HL-60 (cell line): Measurements from ENCODE around the gene GSTA5.
"Not testable (repeated sequence)": the region's sequence is repeated elsewhere in the genome, so short reads cannot be mapped to it uniquely, and the experiment has no call there.

ENCODE experiments used
- DNase-seq, 2 experiments: peaks; one replicate each; pipeline ENCODE4 v3.0.0-alpha.2; 2010 to 2020; ENCODE audit warnings: low read depth in 1 of 2, low spot score in 1 of 2
- H3K27ac ChIP-seq: fragments of 250-450 bp; sonication (Bioruptor Pico); replicated peaks from 2 replicates; pipeline ENCODE4 v1.5.1; 2020; ENCODE audit warnings: mild to moderate bottlenecking, moderate library complexity
- H3K27me3 ChIP-seq: fragments of 250-450 bp; sonication (Bioruptor Pico); 2 replicates; pipeline ENCODE4 v1.5.1; 2021; ENCODE audit warnings: mild to moderate bottlenecking, moderate library complexity; ENCODE audit not compliant: insufficient read depth, poor library complexity, severe bottlenecking
- H3K4me3 ChIP-seq: replicated peaks from 2 replicates; pipeline ENCODE4 v1.5.1; 2011; ENCODE audit warnings: mild to moderate bottlenecking, control low read depth, low read length; ENCODE audit not compliant: insufficient read depth
- CTCF ChIP-seq: IDR thresholded peaks from one replicate; pipeline ENCODE4 v1.5.1; 2011; ENCODE audit warnings: low read length, control low read depth, inconsistent platforms; ENCODE audit not compliant: insufficient read depth
- GABPA ChIP-seq: IDR thresholded peaks from 2 replicates; pipeline ENCODE4 v1.6.1; 2012; ENCODE audit warnings: low read depth
- POLR2AphosphoS5 ChIP-seq: IDR thresholded peaks from 2 replicates; pipeline ENCODE4 v1.6.1; 2012; ENCODE audit warnings: low read depth
- REST ChIP-seq: IDR thresholded peaks from 2 replicates; pipeline ENCODE4 v1.6.1; 2012; ENCODE audit warnings: low read depth; ENCODE audit not compliant: insufficient replicate concordance
- SPI1 ChIP-seq: IDR thresholded peaks from 2 replicates; pipeline ENCODE4 v1.6.1; 2012; ENCODE audit warnings: low read depth, mild to moderate bottlenecking, borderline replicate concordance

The GSTA5 gene

GRCh38 chr6:52802806-52803205, 37.8 kb downstream of the GSTA5 start:
- H3K27me3 ChIP-seq = no peaks in the 10 kb centered on the region
- TF ChIP-seq SPI1 = no peak
- no peak for TF ChIP-seq CTCF
- no peak for TF ChIP-seq GABPA
- TF ChIP-seq POLR2AphosphoS5 = no peak
- no peak overlapping the region for H3K27ac ChIP-seq
- no peak overlapping the region for H3K4me3 ChIP-seq
- DNase-seq = no peak

DNA sequence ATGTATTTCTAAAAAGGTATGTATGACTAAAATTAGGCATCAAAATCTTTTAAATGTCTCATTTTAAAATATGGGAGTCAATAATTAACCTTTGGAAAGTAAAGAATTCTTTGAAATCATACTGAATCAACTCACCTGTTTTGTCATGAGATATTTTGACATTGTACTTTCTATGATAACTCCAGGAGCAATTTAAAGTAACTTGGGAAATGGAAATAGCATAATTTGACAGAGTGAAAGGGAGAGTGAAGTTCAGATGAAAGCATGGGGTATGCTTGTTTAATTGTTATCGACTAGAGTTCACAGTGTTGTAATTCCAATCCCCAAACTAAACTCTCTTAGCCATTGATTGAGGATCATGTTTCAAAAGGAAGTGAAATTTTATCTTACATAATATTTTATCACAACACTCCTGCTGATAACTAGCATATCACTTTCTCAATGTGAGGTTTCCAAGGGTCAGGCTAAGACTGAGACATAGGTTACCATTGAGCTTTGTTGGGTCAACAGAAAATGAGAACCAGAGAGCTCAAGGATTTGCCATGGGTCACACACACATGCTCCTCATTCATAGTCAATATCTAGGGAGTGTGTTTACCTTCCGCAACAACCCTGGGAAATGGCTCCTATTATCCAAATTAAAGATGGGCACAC, 39.3 kb downstream of the GSTA5 start:
- no peak for TF ChIP-seq SPI1
- TF ChIP-seq POLR2AphosphoS5 = no peak
- no peak for TF ChIP-seq REST
- no peak for TF ChIP-seq CTCF
- TF ChIP-seq GABPA = no peak
- no peak overlapping the region for H3K4me3 ChIP-seq
- no peaks in the 10 kb centered on the region for H3K27me3 ChIP-seq
- H3K27ac ChIP-seq = no peak overlapping the region
- no peak for DNase-seq

DNA sequence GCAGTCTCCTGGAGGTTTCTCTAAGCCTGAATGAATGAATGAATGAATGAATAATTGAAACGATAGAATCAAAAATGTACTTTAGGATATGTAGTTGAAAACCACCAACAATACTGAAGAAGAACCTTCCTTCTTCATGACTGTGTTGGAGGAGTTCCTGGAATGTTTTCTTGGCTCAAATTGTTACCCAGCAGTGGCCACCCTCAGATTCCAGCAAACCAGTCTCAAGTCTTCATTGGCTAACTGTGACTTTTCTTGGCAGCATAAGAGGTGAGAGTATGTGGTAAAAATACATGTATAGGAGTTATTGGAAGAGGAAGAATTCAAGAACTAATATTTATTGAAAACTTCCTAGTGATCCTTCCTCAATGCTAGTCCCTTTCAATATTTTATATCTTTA, 41.3 kb downstream of the GSTA5 start:
- H3K27me3 ChIP-seq, DNase-seq, H3K4me3 ChIP-seq, H3K27ac ChIP-seq: not testable (repeated sequence)

GRCh38 chr6:52794366-52794765, 46.2 kb downstream of the GSTA5 start:
- not testable (repeated sequence) for H3K27ac ChIP-seq, DNase-seq, H3K4me3 ChIP-seq, H3K27me3 ChIP-seq

- Histone ChIP-seq H3K27ac (no peak overlapping the region), H3K27me3 (no peaks in the 10 kb centered on the region), H3K4me3 (no peak overlapping the region)
- DNase-seq = no peak
- TF ChIP-seq POLR2AphosphoS5 (no peak), REST (no peak), GABPA (no peak), CTCF (no peak), SPI1 (no peak)
Observed at GRCh38 chr6:52790861-52791260, 49.8 kb downstream of the GSTA5 start.

DNA sequence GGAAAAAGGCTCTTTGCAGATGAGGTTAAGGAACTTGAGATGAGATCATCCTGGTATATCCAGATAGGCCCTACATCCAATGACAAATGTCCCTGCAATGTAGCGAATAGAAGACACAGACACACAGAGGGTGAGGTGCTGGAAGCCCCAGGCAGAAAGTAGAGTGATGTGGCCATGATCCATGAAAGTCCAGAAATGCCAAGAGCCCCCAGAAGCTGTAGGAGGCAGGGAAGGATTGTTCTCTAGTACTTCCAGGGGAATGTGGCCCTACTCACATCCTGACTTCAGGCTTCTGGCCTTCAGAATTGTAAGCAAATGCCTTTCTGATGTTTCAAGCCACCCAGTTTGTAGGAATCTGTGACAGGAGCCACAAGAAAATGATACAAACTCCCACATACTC, 51.0 kb downstream of the GSTA5 start:
- not testable (repeated sequence) for H3K27me3 ChIP-seq, H3K27ac ChIP-seq, H3K4me3 ChIP-seq, DNase-seq
